HG03354 (cell line): ENCODE data around the gene ZNF550.
A peak's percentile ranks its signal among the peaks of the same experiment; 100 is the strongest.
"Not testable (repeated sequence)": the region's sequence is repeated elsewhere in the genome, so short reads cannot be mapped to it uniquely, and the experiment has no call there.

Experiments
- ATAC-seq: cut with Tn5 transposase; IDR thresholded peaks from one replicate; pipeline ENCODE4 v1.9.1; 2021; ENCODE audit warnings: mild to moderate bottlenecking; ENCODE audit not compliant: unreplicated experiment, poor library complexity, severe bottlenecking

The ZNF550 gene

DNA sequence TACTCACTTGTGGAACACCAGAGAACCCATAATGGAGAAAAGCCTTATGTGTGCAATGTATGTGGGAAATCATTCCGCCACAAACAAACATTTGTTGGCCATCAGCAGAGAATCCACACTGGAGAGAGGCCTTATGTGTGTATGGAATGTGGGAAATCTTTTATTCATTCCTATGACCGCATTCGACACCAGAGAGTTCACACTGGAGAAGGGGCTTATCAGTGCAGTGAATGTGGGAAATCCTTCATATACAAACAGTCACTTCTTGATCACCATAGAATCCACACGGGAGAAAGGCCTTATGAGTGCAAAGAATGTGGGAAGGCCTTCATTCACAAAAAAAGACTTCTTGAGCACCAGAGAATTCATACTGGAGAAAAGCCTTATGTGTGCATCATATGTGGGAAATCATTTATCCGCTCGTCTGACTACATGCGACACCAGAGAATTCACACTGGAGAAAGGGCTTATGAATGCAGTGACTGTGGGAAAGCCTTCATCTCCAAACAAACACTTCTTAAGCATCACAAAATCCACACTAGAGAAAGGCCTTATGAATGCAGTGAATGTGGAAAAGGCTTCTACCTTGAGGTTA is 21.6 kb downstream of the ZNF550 start:
- ATAC-seq = no peak

DNA sequence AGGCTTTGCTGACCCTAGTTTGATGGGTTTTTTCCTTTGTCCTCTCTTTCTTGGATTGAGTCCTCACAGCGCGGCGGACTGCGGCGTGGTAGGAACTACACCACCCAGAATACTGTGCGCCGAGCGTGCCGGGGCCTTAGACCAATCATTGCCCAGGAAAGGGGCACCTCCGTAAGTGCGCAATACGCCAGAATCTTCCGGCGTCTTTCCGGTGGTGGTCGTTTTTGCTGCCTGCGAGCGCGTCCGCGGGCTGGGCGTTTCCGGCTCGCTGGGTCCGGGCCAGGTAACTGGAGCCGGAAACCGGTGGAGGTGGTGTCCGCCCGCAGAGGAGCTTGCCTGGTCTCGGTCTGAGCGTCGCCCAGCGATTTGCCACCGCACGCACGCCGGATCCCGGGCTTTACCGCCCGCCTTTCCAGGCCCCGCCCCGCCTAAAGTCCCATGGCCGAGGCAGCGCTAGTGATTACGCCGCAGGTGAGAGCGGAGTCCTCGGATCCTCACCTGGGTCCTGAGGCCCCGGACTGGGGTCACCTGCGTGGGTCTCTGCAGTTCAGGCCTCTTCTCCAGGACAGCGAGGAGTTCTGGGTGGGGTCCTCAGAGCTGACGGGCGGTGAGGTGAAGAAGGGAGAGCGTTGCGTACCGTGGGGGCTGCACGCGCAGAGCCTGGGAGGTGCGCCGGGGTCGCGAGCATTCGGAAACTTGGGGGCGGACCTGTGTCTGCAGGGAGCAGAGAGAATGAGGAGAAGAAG is 32.4 kb downstream of the ZNF550 start, which contains the start of gene ZNF549:
TSS of gene ZNF549 (plus strand) at position 221 of the 746 bp plus-strand sequence. CDS start at position 439, 218 bp downstream.
- peak; percentile 99 for ATAC-seq

DNA sequence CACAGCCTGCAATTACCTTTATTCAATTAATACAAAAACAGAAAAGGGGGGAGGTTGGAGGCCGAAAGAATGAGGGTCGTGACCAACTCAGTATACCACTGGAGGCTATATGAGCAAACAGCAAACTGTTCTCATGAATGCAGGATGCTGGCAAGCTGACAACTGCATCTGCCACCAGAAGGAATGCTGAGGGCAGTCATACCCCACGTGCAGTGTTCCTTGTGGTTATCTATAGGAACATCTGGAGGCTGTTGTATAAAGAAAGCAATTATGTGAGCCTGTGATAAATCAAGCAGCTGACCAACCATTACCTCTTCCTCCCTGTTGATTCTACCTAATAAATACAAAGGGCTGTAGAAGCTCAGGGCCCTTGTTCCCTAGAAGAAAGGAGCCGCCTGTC is 41.6 kb downstream of the ZNF550 start:
- ATAC-seq = not testable (repeated sequence)

DNA sequence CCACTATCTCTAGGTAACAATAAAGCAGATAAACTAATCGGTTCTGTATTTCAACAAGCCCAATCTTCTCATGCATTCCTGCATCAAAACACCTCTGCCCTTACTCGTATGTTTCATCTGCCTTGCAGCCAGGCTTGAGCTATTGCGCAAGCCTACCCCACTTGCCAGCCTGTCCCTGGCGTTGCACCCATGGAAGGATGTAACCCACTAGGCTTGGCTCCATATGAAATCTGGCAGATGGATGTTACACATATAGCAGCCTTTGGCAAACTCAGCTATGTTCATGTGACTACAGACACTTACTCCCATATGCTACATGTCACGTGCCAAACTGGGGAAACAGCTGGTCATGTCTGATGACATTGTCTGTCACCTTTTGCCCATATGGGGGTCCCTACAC is 44.4 kb downstream of the ZNF550 start:
- ATAC-seq = no peak

DNA sequence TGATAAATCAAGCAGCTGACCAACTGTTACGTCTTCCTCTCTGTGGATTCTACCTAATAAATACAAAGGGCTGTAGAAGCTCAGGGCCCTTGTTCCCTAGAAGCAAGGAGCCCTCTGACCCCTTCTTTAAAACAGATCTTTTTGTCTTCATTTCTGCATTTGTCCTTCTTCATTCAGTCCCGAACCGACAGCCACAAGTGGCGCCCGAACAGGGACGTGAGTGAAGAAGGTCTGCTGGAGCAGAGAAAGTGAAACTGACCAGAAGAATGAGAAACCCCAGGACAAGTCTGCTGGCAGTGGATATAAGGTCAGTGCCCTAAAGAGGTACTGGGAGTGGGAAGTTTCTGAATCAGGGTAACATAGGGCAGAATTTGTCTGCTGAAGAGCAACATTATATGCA is 46.8 kb downstream of the ZNF550 start:
- ATAC-seq = no peak

DNA sequence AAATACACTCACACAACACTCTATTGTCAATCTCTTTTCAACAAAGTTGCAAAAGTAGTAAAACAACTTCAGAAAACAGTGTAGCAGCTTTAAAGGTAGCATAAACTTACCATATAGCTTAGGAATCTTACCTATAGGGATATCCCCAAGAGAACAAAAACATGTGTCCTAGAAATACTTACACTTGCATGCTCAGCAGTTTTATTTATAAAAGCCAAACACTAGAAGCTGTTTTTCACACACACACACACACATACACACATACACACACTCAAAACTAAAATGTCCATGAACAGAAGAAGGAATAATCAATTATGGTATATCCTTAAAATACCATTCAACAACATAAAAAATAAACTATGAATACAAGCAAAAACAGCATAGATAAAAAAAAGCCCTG is 48.2 kb downstream of the ZNF550 start:
- no peak for ATAC-seq

DNA sequence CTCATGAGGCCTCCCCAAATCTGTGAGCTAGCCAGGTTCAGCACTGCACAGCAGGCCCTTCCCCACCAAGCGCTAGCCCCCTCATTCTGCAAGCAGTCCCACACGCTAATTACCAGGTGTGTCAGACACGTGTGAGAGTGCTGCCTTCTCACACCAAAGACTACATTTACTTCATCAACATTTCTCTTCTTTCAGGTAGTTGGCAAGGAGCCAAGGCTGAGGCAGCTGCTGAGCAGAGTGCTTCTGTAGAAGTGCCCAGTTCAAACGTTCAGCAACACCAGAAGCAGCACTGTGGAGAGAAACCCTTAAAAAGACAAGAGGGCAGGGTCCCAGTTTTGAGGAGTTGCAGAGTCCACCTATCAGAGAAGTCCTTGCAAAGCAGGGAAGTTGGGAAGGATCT is 53.5 kb downstream of the ZNF550 start:
- no peak for ATAC-seq

DNA sequence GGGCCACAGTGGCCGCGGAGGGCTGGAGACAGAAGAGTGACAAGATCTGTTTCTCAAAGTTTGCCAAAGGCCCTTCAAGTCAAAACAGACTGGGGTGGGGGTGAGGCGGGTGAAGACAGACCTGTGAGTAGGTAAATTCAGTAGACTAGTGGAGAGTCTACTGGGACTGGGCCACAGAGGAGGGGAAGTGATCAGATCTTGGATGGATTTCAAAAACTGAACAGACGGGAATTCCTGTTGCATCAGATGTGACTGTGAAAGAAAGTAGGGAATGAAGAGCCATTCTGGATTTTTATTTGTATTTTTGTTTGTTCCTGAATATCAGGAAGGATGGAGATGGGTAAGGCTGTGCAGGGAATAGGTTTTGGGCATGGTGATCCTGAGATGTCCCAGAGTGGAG is 59.3 kb downstream of the ZNF550 start:
- ATAC-seq = not testable (repeated sequence)

DNA sequence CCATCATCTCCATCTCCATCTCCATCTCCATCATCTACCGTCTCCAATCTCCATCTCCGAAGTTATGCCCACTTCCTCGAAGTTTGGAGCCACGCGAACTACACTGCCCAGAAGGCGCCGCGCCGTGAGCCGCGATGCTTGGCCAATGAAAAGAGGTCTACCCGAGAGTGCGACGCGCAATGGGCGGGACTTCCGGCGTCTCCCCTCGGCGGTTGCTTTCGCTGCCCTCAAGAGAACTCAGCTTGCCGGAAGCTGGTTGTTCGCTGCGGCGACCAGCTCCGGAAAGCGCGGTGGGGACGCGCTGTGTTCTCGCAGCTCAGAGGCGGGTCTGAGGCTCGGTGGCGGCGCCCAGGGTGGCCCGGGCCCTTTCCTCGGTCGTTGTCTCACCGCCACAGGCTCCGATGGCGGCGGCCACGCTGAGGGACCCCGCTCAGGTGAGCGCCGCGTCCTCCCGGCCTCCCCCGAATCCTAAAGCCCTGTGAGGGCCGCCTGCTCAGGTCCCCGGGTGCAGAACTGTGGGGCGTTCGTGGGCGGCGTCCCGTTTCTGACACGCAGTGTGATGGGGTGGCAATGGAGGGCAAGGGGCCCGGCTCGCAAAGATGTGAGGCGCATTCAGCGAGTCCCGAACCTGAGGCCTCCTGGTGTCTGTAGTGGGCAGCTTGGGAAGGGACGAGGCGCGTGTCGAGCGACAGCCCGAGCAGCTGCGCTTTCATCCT is 59.8 kb downstream of the ZNF550 start, which contains the start of gene ZNF773:
TSS of gene ZNF773 (plus strand) at position 259 of the 716 bp plus-strand sequence. CDS start at position 402, 143 bp downstream.
- ATAC-seq = peak; percentile 97

DNA sequence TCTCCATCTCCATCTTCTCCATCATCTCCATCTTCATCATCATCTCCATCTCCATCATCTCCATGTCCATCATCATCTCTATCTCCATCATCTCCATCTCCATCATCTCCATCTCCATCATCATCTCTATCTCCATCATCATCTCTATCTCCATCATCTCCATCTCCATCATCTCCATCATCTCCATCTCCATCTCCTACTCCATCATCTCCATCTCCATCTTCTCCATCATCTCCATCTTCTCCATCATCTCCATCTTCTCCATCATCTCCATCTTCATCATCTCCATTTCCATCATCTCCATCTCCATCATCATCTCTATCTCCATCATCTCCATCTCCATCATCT is 60.4 kb downstream of the ZNF550 start:
- not testable (repeated sequence) for ATAC-seq

DNA sequence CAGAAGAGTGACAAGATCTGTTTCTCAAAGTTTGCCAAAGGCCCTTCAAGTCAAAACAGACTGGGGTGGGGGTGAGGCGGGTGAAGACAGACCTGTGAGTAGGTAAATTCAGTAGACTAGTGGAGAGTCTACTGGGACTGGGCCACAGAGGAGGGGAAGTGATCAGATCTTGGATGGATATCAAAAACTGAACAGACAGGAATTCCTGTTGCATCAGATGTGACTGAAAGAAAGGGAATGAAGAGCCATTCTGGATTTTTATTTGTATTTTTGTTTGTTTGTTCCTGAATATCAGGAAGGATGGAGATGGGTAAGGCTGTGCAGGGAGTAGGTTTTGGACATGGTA is 71.4 kb downstream of the ZNF550 start:
- not testable (repeated sequence) for ATAC-seq

DNA sequence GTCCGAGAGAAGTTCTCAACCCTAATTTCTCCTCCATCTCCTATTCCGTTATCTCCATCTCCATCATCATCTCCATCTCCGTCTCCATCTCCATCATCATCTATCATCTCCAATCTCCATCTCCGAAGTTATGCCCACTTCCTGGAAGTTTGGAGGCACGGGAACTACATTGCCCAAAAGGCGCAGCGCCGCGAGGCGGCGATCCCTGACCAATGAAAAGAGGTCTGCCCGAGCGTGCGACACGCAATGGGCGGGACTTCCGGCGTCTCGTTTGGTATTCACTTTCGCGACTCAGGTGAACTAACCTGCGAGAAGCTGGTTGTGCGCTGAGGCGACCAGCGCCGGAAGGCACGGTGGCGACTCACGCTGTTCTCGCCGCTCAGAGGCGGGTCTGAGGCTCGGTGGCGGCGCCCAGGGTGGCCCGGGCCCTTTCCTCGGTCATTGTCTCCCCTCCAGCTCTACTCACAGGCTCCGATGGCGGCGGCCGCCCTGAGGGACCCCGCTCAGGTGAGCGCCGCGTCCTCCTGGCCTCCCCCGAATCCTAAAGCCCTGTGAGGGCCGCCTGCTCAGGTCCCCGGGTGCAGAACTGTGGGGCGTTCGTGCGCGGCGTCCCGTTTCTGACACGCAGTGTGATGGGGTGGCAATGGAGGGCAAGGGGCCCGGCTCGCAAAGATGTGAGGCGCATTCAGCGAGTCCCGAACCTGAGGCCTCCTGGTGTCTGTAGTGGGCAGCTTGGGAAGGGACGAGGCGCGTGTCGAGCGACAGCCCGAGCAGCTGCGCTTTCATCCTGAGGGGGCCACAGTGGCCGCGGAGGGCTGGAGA is 72.0 kb downstream of the ZNF550 start, which contains the start of gene ZNF419:
TSS of gene ZNF419 (plus strand) at position 274 of the 822 bp plus-strand sequence. CDS start at position 475, 201 bp downstream.
- ATAC-seq = peak; percentile 98
